Astrocyte (in vitro differentiated cells and primary cell): ENCODE measurements around the gene TNFSF8.

Experiments
- CTCF ChIP-seq: IDR thresholded peaks from 2 replicates; pipeline ENCODE4 v1.5.1; 2011; ENCODE audit warnings: low read depth, mild to moderate bottlenecking, inconsistent platforms, low read length, moderate library complexity; ENCODE audit not compliant: insufficient read depth
- EZH2 ChIP-seq: IDR thresholded peaks from 2 replicates; pipeline ENCODE4 v1.6.1; 2012; ENCODE audit warnings: mild to moderate bottlenecking, low read length, inconsistent platforms; ENCODE audit not compliant: insufficient read depth

- TF ChIP-seq CTCF (no peak), EZH2 (no peak)
Measured at GRCh38 chr9:114921171-114921570, 9.2 kb downstream of the TNFSF8 start.
